SKM-1 (cell line): ENCODE measurements around the gene USP5.
"Not testable (repeated sequence)": the region's sequence is repeated elsewhere in the genome, so short reads cannot be mapped to it uniquely, and the experiment has no call there.

Experiments
- DNase-seq: peaks from one replicate; lab custom pipeline; 2025; ENCODE audit not compliant: unreplicated experiment; lab: John Stamatoyannopoulos, UW

USP5 gene

DNA sequence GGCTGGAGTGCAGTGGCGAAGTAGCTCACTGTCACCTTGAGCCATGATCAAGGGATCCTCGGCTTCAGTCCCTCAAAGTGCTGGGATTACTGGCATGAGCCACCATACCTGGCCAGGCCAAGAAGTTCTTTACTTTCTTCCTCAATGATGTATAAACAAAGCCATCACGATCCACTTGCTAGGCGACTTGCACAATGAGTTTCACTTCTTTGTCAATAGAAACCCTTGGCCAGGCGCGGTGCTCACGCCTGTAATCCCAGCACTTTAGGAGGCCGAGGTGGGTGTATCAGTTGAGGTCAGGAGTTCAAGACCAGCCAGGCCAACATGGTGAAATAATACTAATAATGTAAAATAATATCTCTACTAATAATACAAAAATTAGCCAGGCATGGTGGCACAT, 35.5 kb downstream of the USP5 start:
- no peak for DNase-seq

DNA sequence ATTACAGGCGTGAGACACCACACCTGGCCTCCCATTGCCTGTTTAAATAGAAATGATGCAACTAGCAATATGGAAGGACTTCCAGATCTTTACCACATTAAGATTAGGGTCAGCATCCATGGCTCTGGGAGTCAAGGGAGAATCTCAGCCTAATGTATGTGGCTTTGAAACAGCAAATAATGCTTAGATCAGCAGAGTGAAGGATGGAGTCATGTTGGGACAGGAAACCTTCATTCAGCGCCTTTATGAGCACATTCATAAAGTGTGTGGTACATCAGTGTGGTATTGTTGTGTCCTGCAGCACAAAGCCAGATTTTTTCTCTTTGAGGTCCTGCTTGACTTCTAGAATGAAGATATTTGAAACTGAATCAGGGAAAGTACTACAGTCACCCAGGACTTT, 36.4 kb downstream of the USP5 start:
- DNase-seq: no peak

DNA sequence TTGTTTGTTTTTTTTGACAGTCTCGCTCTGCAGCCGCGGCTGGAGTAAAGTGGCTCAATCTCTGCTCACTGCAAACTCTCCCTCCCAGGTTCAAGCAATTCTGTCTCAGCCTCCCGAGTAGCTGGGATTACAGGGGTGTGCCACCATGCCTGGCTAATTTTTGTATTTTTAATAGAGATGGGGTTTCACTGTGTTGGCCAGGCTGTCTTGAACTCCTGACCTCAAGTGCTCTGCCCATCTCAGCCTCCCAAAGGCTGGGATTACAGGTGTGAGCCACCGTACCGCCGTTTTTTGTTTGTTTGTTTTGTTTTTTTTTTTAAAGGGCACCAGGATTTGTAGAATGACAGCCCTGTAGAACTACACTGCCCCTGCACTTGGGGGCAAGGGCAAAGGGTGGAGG, 36.8 kb downstream of the USP5 start:
- DNase-seq: not testable (repeated sequence)

DNA sequence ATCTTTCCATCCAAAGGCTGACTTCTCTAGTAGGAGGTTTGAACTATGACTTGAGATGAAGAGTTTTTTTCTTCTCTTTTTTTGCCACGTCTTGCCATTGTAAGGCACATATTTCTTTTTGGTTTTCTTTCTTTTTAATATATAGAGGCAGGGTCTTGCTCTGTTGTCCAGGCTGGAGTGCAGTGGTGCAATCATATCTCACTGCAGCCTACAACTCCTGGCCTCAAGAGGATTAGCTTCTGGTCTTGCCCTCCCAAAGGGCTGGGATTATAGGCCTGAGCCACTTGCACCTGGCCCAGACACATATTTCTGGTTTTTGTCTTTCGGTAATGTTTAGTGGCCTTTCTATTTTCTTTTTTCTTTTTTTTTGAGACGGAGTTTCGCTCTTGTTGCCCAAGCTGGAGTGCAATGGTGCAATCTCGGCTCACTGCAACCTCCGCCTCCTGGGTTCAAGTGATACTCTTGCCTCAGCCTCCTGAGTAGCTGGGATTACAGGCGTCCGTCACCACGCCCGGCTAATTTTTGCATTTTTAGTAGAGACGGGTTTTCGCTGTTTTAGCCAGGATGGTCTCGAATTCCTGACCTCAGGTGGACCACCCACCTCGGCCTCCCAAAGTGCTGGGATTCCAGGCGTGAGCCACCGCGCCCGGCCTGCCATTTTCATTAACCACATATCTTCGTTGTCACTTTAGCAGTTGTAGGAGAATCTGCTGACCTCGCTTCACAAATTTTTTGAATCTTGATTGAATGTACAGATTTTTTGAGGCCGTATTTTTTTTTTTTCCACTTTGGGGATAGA, 38.0 kb downstream of the USP5 start:
- not testable (repeated sequence) for DNase-seq

DNA sequence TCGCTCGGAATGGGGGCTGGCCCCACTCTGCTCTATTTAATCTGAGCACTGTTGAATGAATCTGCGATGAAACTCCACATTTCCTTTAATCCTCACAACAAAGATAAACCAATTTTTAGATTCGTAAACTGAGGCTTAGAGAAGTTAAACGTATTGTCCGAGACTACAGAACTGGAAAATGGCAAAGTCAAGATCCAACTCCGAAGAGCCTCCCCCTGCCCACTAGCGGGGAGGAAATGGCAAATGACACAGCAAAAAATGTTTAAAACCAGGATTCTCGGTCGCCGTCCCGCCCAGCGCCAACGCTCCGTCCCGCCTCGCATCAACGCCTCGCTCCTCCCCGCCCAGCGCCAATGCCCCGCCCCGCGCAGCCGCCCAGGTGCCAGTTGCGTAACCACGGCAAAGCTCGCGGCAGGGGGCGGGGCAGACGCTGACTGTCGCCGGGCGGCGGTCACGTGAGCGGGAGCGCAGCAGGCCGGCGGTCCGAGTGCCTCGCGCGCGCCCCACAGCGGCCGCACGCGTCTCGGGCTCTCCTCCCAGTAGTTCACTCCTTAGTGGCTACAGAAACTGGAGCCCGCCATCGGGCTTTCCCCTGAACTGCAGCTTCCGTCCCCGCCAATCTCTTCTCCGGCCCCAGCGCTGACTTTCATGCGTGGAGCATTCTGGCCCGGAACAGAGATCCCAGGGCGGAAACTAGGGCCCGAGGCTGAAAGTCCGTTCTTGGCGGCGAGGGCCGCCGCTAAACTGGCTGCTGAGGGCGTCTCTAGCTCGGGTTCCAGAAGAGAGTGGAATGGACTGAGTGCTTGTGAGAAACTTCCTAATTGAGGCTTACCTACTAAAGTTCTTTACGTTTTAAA, 39.1 kb downstream of the USP5 start:
- DNase-seq: peak; percentile 57

DNA sequence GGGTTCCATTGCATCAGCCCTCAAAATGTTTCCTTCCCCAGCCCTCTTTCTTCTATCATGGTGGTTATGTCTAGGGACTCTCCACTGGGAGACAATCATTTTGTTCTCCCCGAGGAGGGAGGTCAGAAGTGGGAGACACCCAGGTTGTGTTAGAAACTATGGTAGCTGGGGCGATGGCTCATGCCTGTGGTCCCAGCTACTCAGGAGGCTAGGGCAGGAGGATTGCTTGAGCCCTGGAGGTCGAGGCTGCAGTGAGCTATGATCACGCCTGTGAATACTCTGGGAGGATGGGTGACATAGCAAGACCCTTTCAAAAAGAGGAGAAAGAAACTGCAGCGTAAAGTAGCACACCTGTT, 39.7 kb downstream of the USP5 start:
- DNase-seq: no peak

DNA sequence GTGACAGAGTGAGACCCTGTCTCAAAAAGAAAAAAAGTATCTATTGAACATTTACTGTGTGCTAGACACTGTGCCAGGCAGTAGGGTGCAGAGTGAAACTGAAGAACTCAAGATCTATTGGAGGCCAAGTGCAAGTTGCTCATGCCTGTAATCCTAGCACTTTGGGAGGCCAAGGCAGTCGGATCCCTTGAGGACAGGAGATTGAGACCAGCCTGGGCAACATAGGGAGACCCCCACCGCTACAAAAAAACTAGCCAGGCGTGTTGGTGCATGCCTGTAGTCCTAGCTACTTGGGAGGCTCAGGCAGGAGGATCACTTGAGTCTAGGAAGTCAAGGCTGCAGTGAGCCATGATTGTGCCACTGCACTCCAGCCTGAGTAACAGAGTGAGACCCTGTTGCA, 40.7 kb downstream of the USP5 start:
- DNase-seq: not testable (repeated sequence)

DNA sequence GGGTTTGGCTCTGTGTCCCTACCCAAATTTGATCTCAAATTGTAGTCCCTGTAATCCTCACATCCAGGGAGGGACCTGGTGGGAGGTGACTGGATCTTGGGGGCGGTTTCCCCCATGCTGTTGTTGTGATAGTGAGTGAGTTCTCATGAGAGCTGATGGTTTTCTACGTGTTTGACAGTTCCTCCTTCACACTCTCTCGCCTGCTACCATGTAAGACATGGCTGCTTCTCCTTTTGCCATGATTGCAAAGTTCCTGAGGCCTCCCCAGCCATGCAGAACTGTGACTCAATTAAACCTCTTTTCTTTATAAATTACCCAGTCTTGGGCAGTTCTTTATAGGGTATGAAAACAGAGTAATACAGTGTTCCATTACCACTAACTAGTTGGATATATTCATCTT, 42.4 kb downstream of the USP5 start:
- DNase-seq: no peak

DNA sequence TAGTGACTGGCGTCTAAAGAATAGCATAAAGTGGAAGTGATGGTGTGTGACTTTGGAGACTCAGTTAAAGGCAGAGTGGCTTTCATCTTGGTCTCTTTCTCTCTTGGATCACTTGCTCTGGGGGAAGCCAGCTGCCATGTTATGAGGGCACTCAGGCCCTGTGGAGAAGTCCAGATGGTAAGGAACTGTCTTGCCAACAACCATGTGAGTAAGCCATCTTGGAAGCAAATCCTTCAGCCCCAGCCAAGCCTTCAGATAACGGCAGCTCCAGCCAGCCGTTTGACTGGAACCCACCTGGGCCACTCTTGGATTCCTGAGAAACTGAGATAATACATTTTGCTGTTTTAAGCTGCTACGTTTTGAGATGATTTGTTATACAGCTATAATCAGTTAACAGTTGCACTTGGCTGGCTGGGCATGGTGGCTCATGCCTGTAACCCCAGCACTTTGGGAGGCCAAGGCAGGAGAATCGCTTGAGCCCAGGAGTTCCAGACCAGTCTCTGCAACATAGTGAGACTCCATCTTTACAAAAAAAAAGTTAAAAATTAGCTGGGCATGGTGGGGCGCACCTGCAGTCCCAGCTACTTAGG, 45.0 kb downstream of the USP5 start:
- no peak for DNase-seq

DNA sequence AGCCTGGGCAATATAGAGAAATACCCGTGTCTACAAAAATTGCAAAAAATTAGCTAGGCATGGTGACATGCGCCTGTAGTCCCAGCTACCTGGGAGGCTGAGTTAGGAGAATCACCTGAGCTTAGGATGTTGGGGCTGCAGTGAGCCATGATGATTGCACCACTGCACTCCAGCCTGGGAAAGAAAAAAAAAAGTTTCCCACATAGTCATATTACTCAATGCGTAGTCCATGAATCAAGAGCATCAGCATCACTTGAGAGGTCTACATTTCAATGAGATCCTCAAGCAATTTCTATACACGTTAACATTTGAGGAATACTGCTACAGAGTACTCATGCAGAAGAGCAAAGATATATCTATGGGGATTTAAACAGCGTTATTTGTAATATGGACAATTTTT, 47.5 kb downstream of the USP5 start:
- DNase-seq: no peak

DNA sequence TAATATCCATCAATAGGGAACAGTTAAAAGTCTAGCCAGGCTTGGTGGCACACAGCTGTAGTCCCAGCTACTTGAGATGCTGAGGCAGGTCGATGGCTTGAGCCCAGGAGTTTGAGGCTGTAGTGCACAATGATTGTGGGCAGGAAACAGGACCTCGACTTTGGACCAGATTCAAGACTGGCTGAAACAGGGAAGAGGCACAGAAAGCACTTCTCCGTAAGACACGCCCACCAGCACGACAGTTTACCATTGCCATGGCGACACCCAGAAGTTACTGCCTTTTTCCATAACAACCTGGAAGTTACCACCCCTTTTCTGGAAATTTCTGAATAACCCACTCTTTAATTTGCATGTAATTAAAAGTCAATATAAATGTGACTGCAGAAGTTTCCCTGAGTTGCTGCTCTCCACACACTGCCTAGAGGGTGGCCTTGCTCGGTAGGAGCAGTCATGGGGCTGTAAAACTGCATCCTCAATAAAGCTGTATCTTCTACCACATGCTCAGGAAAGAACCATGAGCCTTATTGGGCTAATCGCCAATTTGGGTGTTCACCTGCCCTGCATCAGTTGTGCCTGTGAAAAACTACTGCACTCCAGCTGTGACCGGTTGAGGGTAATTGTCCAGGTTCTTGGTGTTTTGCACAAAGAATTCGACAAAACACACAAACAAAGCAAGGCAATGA, 48.0 kb downstream of the USP5 start:
- DNase-seq: peak; percentile 8

DNA sequence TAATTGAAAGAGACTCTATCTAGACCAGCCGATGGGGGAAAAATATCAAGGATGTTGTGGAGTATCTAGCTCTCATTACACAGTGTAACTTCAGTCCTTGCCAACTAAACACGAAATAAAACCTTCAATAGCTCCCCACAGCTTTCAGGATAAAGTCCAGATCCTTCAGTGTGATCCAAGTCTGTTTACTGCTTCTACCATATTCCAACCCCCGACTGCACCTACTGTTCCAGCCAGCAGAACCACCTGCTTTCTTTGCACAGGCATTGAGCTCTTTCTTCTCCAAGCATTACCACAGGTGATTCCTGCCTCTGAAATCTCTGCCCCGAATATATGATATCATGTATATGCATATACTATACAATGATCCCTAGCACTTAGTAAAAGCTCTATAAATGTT, 50.5 kb downstream of the USP5 start:
- DNase-seq: no peak

DNA sequence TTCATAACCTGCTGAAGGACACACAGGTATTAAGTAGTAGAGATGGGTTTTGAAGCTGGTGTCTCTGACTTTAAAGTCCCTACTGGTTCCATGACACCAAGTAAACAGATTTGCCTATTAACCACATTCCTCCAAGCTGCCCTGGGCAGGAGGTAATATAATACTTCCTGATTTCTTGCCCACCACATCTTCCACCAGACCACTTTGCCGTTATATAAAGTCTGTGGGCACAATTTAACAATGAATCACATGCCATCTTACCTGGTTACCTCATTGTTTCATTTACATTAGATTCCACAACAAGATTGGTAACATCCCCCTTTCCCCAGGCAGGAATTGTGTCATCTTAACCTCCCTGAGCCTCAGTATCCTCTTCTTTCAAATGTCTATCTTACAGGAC, 51.8 kb downstream of the USP5 start:
- no peak for DNase-seq

DNA sequence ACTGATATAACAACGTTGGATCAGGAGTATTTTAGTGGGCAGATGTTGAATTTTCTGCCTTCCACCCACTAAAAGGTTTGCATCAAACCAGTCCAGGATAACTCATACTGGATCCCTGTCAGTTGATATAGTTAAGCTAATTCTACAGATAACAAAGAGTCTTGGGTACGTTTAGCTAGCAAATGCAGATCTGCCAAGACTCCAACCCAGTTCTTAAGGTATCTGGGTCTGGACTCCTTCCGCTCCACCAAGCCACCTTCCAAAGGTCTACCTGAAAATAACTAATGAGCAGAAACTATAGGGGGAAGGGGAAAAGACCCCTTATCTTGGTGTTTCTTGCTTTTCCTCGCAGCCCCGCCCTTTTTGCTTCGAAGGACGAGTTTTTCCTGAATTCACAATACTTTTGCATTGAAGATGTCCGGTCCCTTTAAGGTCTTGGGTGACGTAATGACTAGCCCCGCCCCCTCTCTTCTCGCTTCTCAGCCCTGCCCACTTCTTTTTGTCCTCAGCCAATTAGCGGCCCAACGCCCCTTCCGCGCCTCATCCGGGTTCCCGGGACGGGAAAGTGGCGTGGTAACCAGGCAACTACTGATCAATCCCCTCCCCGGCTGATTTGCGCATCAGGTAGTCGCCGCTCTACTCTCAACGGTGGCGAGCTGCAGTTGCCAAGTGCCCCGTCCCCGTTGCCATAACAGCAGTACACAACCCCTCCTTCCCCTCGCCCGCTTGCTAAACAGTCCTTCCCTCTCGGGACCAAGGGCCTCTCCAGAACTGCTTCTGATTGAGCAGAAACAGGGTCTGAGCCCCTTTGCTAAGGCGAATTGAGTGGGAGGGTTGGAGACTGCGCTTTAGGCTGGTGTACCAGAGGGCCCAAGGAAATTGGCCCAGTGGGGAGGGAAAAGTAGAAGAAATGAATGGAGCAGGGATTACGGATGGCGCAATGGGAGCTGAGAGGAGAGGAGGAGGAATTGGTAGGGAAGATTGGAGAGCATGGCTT, 52.6 kb downstream of the USP5 start, which contains the start of gene LRRC23:
LRRC23 (plus strand) TSS at position 543 of the 997 bp plus-strand sequence. CDS start 812 bp downstream, outside the sequence.
- peak; percentile 62 for DNase-seq

DNA sequence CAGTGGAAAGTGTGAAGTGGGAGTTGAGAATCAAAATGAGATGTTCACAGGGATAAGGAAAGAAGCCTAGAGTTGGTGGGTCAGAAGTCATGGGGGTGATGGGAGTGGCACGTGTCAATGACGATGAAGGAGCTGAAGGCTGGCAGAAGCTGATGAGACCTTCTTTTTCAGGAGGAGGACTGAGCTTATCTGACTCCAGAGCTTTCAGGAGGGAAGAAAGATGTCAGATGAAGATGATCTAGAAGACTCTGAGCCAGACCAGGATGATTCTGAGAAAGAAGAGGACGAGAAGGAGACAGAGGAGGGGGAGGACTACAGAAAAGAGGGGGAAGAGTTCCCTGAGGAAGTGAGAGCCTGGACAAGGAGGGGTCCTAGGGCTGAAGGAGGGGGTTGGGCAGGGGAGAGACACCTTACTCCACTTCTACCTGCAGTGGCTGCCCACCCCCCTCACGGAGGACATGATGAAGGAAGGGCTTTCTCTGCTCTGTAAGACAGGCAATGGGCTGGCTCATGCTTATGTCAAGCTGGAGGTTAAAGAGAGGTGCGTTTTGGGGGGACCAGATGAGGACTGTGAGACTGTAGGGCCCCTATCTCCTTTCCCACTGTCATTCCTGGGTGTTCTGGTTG, 53.6 kb downstream of the USP5 start:
- no peak for DNase-seq

DNA sequence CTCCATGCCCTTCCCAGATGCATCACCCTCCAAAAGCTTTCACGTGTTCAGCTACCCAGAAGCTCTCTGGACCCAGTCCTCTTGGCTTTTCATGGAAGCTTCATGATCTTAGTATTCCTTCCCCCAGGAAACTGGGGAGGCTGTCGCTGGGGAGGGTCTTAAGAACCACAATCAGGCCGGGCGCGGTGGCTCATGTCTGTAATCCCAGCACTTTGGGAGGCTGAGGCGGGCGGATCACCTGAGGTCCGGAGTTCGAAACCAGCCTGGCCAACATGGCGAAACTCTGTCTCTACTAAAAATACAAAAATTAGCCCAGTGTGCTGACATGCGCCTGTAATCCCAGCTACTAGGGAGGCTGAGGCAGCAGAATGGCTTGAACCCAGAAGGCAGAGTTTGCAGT, 56.2 kb downstream of the USP5 start:
- not testable (repeated sequence) for DNase-seq

DNA sequence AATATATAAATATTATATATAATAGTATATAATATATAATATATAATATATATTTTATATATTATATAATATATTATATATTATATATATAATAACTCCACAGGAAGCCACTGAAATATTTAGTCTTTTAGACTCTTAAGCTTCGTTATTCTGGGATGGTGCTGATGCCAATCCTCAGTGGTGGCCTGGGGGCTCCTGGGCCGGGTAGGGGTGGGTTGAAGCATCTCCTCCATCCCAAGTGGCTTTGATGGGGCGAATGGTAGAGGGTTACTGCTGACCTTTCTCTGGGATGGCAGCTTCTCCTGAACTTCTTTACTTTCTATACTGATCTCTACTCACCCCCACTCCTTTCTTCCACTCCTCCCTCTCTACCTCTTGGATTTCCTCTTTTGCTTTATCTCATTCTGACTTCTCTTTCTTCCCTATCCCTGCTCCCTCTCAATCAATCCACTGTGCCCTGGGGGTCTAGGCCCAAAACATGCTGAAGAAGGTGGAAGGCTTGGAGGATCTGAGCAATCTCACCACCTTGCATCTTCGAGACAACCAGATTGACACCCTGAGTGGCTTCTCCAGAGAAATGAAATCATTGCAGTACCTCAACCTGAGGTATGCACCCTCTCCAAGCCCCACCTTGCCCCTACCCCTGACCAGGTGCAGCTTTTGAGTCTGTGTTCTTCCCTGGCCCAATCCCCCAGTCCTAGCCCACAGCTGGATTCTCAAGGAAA, 57.6 kb downstream of the USP5 start:
- DNase-seq: no peak

DNA sequence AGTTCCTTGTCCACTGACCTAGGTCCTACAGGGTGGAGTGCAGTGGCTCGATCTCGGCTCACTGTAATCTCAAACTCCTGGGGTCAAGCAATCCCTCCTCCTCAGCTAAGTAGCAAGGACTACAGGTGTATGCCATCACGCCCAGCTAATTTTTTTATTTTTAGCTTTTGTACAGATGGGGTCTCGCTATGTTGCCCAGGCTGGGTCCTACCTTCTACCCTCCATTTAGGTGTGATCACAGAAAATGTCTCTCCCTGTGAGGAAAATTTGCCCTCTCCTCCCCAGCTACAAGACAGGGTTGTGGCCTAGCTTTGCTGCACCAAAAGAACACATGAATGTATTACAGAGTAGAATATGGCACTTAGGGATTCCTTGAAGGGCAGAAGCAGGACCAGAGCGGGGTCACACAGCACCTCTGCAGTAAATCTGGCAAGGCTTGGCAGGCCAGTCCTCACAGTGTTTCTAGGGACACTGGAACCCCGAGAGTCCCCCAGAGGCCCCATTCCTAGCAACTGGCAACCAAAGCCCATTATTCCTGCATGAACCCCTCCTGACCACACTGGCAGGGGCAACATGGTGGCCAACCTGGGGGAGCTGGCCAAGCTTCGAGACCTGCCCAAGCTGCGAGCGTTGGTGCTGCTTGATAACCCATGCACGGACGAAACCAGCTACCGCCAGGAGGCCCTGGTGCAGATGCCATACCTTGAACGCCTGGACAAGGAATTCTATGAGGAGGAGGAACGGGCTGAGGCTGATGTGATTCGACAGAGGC, 60.4 kb downstream of the USP5 start:
- no peak for DNase-seq
